B cell (primary cell): ENCODE data around the gene AGBL4. TPM values are rescaled to one million over a fixed set of nuclear protein-coding genes. Genes with fewer than 3 reads are reported as not detected.

Experiments
- ATAC-seq: fragments of 200-7000 bp; cut with Tn5 transposase; one replicate; pipeline ENCODE4 v1.10.0; 2021; ENCODE audit warnings: low read depth, mild to moderate bottlenecking, moderate number of reproducible peaks, moderate library complexity
- CTCF ChIA-PET: fragments of 350-600 bp; sonication (Branson Sonifier 250); formaldehyde crosslinking; loops from one replicate; lab custom pipeline; 2021; ENCODE audit warnings: antibody characterized with exemption, inconsistent platforms; lab: Charles Lee
- POLR2A ChIA-PET: fragments of 350-600 bp; sonication (Branson Sonifier 250); formaldehyde crosslinking; loops from one replicate; lab custom pipeline; 2021; ENCODE audit warnings: antibody characterized with exemption; lab: Charles Lee
- DNase-seq: peaks from one replicate; pipeline ENCODE4 v3.0.0; 2013
- H2AFZ ChIP-seq: 2 replicates; pipeline ENCODE4 v1.6.1; 2012; ENCODE audit warnings: mild to moderate bottlenecking, low read depth, low read length; ENCODE audit not compliant: insufficient read depth, poor library complexity, severe bottlenecking
- H3K27ac ChIP-seq, 2 donors: 1 replicate in 1 of 2; 2 replicates in 1 of 2; pipeline ENCODE4 v1.5.1; 2012 to 2013; ENCODE audit warnings: low read length in 2 of 2, mild to moderate bottlenecking in 2 of 2, moderate library complexity in 1 of 2
- H3K27me3 ChIP-seq, 4 experiments: fragments of 200-600 bp in 1 of 4; sonication (generic) in 1 of 4; replicated peaks in 1 of 4; 1 replicate in 2 of 4; 2 replicates in 2 of 4; pipeline versions ENCODE4 v1.6.1 to v1.7.0; 2013 to 2016; ENCODE audit warnings: low read length in 3 of 4, mild to moderate bottlenecking in 2 of 4, mixed read lengths in 1 of 4, moderate library complexity in 1 of 4; ENCODE audit not compliant: insufficient read depth in 4 of 4, control insufficient read depth in 3 of 4; ENCODE audit errors: control extremely low read depth in 1 of 4
- H3K36me3 ChIP-seq, 2 experiments: replicated peaks in 1 of 2; 1 replicate in 1 of 2; 2 replicates in 1 of 2; pipeline versions ENCODE4 v1.6.1 to v1.7.1; 2013; ENCODE audit warnings: low read length in 1 of 2; ENCODE audit not compliant: insufficient read depth in 2 of 2, control insufficient read depth in 1 of 2; ENCODE audit errors: control extremely low read depth in 1 of 2, extremely low read depth in 1 of 2
- H3K4me1 ChIP-seq, 2 donors: fragments of 200-600 bp in 1 of 2; sonication (generic) in 1 of 2; 1 replicate in 1 of 2; 2 replicates in 1 of 2; pipeline versions ENCODE4 v1.5.1 to v1.6.1; 2013 to 2017; ENCODE audit warnings: low read length in 2 of 2; ENCODE audit not compliant: control insufficient read depth in 2 of 2, insufficient read depth in 2 of 2
- H3K4me2 ChIP-seq: replicated peaks from 2 replicates; pipeline ENCODE3; 2012; ENCODE audit warnings: mild to moderate bottlenecking, low read depth, low read length; ENCODE audit not compliant: poor library complexity, severe bottlenecking
- H3K4me3 ChIP-seq, 5 experiments: fragments of 200-600 bp in 1 of 5; sonication (generic) in 1 of 5; 1 replicate in 3 of 5; 2 replicates in 2 of 5; pipeline versions ENCODE4 v1.5.1 to v1.7.0; 2011 to 2016; ENCODE audit warnings: low read length in 4 of 5, mild to moderate bottlenecking in 4 of 5, low read depth in 2 of 5, control low read depth in 1 of 5, moderate library complexity in 1 of 5; ENCODE audit not compliant: insufficient read depth in 1 of 5; ENCODE audit errors: control extremely low read depth in 1 of 5, extremely low read depth in 1 of 5
- H3K79me2 ChIP-seq: fragments of 200-600 bp; sonication (generic); one replicate; pipeline ENCODE4 v1.6.0; 2016; ENCODE audit warnings: low read length; ENCODE audit not compliant: control insufficient read depth, insufficient read depth
- H3K9ac ChIP-seq: fragments of 200-600 bp; sonication (generic); 2 replicates; pipeline ENCODE4 v1.6.1; 2017; ENCODE audit warnings: mild to moderate bottlenecking, low read length, moderate library complexity
- H3K9me3 ChIP-seq, 3 donors: one replicate each; pipeline versions ENCODE4 v1.6.1 to v1.7.1; 2013; ENCODE audit warnings: low read length in 2 of 3; ENCODE audit not compliant: control insufficient read depth in 2 of 3, insufficient read depth in 1 of 3; ENCODE audit errors: control extremely low read depth in 1 of 3
- H4K20me1 ChIP-seq: 2 replicates; pipeline ENCODE4 v1.6.0; 2012; ENCODE audit warnings: mild to moderate bottlenecking, low read length; ENCODE audit not compliant: insufficient read depth, control insufficient read depth, poor library complexity, severe bottlenecking
- H3K27ac Mint-ChIP-seq: one replicate; pipeline ENCODE4 v1.8.0; 2021; ENCODE audit warnings: mixed read lengths
- H3K27me3 Mint-ChIP-seq: one replicate; pipeline ENCODE4 v1.8.0; 2021; ENCODE audit warnings: mixed read lengths
- H3K4me1 Mint-ChIP-seq: one replicate; pipeline ENCODE4 v1.8.0; 2021; ENCODE audit warnings: mixed read lengths
- H3K4me3 Mint-ChIP-seq: one replicate; pipeline ENCODE4 v1.8.0; 2021; ENCODE audit warnings: mixed read lengths
- H3K9me3 Mint-ChIP-seq: one replicate; pipeline ENCODE4 v1.8.0; 2022; ENCODE audit warnings: mixed read lengths; ENCODE audit not compliant: insufficient read depth
- EZH2 ChIP-seq: IDR thresholded peaks from 2 replicates; pipeline ENCODE4 v1.6.1; 2012; ENCODE audit warnings: borderline replicate concordance, low read depth, mild to moderate bottlenecking, moderate library complexity, low read length; ENCODE audit not compliant: insufficient read depth, poor library complexity, severe bottlenecking
- WGBS: methylation state at CpG from one replicate; pipeline ENCODE4 v1.1.5; 2013; ENCODE audit warnings: missing lambda C conversion rate; ENCODE audit not compliant: insufficient coverage; 5-methylcytosine and 5-hydroxymethylcytosine counted together
- intact Hi-C: fragments of 100-400 bp; cut with micrococcal nuclease; formaldehyde crosslinking; loops from one replicate; pipeline ENCODE4 v1.10.0; 2022
- polyA plus RNA-seq: library from polyadenylated mRNA; depleted of rRNA; stranded (reverse); fragments of >200 nt; gene quantifications from 2 replicates; pipeline ENCODE4 v1.2.3, GENCODE V29; 2012
- total RNA-seq, 2 donors: library from RNA; stranded (reverse); fragments of 120-200 nt in 1 of 2; gene quantifications; 1 replicate in 1 of 2; 2 replicates in 1 of 2; pipeline versions ENCODE4 v1.2.3 to v1.2.4, GENCODE V29; 2013 to 2022
- TF ChIP-seq, protein P1 (sequence below): fragments of 200-600 bp; IDR thresholded peaks from one replicate; pipeline ENCODE4 v1.8.0; 2022; ENCODE audit warnings: antibody characterized with exemption, mild to moderate bottlenecking

The AGBL4 gene
- total and polyA plus RNA-seq, 2 donors (not counting 1 experiment from before 2014, with no cell fraction given) = 0.07 to 0.12 TPM

DNA sequence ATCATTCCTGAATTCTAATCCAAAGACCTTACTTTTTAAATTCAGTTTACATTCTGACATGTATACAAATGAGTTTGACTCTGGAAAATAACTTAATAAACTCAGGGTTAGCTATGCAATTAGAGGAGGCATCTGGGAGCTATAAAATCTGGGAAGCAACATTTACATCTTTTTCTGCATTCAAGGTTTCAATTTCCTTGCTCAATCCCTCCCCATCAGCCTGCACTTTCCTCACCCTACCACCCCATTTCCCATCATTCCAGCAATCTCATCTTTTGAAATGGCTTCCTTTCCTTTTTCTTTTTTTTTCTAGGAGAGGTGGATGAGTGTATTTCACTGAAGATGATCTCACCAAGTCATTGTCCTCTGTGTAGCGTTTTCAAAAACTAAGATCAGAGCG is 1181.8 kb downstream of the AGBL4 start:
- intact Hi-C loops = no loop called here
- 60% methylated on average over 1 of the region's 2 CpGs for WGBS
- no peak for DNase-seq

DNA sequence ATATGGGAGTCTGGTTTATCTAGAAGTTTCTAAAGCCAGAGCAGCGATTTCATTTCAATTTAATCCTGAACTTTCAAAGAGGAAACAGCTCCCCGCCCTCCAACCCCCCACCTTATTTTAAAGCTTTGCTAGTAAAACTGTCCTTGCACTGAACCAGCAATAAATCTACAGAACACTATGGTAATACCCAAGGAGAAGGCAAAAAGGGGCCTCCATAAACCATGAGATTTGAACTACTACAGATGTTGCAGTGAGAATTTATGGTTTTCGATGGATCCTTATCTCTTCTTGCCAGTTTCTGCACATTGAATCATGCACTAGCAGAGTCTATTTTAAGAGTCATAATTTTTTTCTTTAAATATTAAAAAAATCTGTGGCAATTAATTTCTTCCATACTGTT is 1182.3 kb downstream of the AGBL4 start:
- TF ChIP-seq EZH2 = no peak
- WGBS = no CpG with 5 or more reads among the region's 3 CpGs
- no peak overlapping the region for H3K27ac ChIP-seq
- intact Hi-C loops = no loop called here
- Mint-ChIP-seq H3K4me1 (no peaks in the 10 kb centered on the region), H3K27ac (no peak overlapping the region), H3K9me3 (no peaks in the 10 kb centered on the region), H3K4me3 (no peak overlapping the region), H3K27me3 (peaks cover 23% of the 10 kb centered on the region)
- no peaks in the 10 kb centered on the region for H3K36me3 ChIP-seq
- no peak for ATAC-seq
- ChIA-PET CTCF (interaction anchor here (1.0 to 1.5 kb wide), 2 partner anchors 24 to 164 kb away, joined by 3 read pairs; no protein-coding TSS in a partner anchor), POLR2A (no interaction called here)
- H3K4me1 ChIP-seq = no peaks in the 10 kb centered on the region
- no peak overlapping the region for H3K4me2 ChIP-seq
- no peak for DNase-seq
- peaks cover 0 to 1% (median 0%) of the 10 kb centered on the region in 4 experiments for H3K27me3 ChIP-seq
- no peak overlapping the region for H2AFZ ChIP-seq
- H3K4me3 ChIP-seq = no peak overlapping the region
- no peak overlapping the region for H3K9ac ChIP-seq
- no peaks in the 10 kb centered on the region for H3K79me2 ChIP-seq
- no peaks in the 10 kb centered on the region for H4K20me1 ChIP-seq
- H3K9me3 ChIP-seq = no peaks in the 10 kb centered on the region

More for the DNA sequence above, 1181.8 kb downstream of the AGBL4 start:
- peaks cover 21% of the 10 kb centered on the region for H3K27me3 Mint-ChIP-seq
- H3K9ac ChIP-seq = no peak overlapping the region
- H3K4me1 ChIP-seq = no peaks in the 10 kb centered on the region
- H3K4me2 ChIP-seq = no peak overlapping the region
- H3K27ac ChIP-seq = no peak overlapping the region
- no peak overlapping the region for H2AFZ ChIP-seq
- H3K79me2 ChIP-seq = no peaks in the 10 kb centered on the region
- H3K27ac Mint-ChIP-seq = no peak overlapping the region
- no peak overlapping the region for H3K4me3 Mint-ChIP-seq
- ChIA-PET CTCF (interaction anchor here (1.0 to 1.2 kb wide), 2 partner anchors 24 to 165 kb away, joined by 3 to 5 read pairs; no protein-coding TSS in a partner anchor), POLR2A (no interaction called here)
- no peaks in the 10 kb centered on the region for H3K36me3 ChIP-seq
- H3K9me3 Mint-ChIP-seq = no peaks in the 10 kb centered on the region
- H3K27me3 ChIP-seq = no peaks in the 10 kb centered on the region
- TF ChIP-seq EZH2 = no peak
- TF ChIP-seq, protein P1, sequence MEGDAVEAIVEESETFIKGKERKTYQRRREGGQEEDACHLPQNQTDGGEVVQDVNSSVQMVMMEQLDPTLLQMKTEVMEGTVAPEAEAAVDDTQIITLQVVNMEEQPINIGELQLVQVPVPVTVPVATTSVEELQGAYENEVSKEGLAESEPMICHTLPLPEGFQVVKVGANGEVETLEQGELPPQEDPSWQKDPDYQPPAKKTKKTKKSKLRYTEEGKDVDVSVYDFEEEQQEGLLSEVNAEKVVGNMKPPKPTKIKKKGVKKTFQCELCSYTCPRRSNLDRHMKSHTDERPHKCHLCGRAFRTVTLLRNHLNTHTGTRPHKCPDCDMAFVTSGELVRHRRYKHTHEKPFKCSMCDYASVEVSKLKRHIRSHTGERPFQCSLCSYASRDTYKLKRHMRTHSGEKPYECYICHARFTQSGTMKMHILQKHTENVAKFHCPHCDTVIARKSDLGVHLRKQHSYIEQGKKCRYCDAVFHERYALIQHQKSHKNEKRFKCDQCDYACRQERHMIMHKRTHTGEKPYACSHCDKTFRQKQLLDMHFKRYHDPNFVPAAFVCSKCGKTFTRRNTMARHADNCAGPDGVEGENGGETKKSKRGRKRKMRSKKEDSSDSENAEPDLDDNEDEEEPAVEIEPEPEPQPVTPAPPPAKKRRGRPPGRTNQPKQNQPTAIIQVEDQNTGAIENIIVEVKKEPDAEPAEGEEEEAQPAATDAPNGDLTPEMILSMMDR = no peak
- no peak overlapping the region for H3K4me3 ChIP-seq
- H3K4me1 Mint-ChIP-seq = no peaks in the 10 kb centered on the region
- ATAC-seq = no peak
- H3K9me3 ChIP-seq = no peaks in the 10 kb centered on the region
- no peaks in the 10 kb centered on the region for H4K20me1 ChIP-seq
